HG02759 (cell line): ENCODE data around the gene ZNF564.
A peak's percentile ranks its signal among the peaks of the same experiment; 100 is the strongest.
"Not testable (repeated sequence)": the region's sequence is repeated elsewhere in the genome, so short reads cannot be mapped to it uniquely, and the experiment has no call there.

Experiments used
- ATAC-seq: cut with Tn5 transposase; IDR thresholded peaks from one replicate; pipeline ENCODE4 v1.9.1; 2021; ENCODE audit warnings: mild to moderate bottlenecking, moderate library complexity; ENCODE audit not compliant: unreplicated experiment

The ZNF564 gene

DNA sequence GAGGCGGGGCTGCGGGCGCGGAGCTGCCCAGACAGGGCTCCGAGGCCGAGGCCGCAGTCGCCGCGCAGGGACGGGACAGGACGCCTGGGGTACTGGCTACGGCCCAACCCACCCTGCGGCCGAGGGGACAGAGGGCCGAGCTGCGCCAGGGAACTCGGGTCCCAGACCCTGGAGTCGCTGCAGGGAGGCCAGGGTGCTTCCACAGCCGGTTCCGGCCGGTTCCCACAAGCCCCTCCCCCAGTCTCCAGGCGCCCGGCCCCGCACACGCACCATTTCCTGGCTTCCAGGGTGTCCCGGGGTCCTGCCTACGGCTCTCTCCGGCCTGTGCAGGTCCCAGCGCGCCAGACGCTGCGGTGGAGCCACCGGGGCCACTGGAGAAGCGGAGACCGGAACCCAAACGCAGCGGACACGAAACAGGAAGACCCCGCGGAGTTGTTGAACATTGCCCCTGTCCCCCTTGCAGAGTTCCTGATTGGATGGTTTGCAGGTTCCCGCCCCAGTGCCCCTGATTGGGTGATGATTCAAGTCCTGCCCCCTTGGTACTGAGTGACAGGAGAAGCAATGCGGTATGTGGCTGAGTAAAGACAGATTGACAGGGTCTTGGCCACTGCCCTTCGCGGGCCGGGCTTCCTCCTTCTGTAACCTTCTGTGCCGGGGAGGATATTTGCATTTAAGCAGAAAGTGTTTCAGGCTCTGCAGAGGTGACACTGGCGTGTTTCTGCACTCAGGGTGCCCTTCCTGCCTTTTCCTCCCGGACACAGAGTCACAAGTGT, at the start of gene ZNF564:
ZNF564 (minus strand) TSS at position 423 of the 773 bp plus-strand sequence; CDS start at position 273, 150 bp downstream.
- ATAC-seq = peak; percentile 96

DNA sequence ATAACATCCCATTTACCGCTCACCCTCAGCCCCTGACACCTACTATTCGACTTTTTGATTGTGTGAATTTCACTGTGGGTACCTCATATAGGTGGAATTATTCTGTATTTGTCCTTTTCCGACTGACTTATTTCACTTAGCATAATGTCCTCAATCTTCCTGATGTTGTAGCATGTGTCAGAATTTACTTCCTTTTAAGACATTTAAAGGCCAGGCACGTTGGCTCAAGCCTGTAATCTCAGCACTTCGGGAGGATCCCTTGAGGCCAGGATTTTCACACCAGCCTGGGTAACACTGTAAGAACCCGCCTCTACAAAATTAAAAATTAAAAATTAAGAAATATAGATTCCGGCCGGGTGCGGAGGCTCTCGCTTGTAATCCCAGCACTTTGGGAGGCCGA, 46.3 kb upstream of the ZNF564 start:
- ATAC-seq = no peak

DNA sequence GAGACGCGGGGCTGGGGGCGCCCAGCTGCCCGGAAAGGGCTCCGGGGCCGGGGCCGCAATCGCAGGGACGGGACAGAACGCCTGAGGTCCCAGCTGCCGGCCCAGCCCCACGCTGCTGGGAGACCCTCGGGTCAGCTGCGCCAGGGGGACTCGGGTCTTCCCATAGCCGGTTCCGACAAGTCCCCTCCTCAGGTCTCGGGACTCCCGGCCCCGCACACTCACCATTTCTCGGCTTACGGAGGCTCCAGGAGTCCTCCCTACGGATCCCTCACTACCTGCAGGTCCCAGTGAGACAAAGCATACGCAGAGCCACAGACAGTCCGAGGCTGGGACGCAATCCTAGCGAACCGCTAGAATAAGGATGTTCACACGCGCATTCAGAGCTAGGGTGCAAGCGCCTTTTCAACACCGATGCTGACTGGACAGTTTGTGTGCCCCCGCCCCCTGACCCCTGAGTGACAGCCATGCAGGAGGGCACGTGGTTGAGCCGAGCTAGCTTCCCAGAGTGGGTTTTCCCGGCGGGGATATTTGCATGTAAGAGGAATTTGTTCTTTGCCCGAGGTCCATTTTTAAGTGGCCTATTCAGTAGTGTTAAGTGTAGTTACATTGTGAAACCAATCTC, 45.8 kb upstream of the ZNF564 start:
- no peak for ATAC-seq

DNA sequence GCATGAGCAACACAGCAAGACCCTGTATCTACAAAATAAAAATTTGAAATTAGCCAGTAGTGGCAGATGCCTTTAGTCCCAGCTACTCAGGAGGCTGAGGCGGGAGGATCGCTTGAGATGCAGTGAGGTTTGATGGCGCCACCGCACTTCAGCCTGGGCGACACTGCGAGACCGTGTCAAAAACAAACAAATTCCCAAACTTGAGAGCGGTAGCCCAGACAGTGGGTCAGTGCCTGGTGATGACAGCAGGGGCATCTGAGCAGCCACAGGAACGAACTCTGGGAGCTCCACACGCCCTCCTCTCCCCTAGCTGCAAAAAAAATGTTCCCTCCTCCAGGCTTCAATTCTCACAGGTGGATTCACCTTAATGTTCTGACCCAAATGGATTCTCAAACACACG, 45.2 kb upstream of the ZNF564 start:
- ATAC-seq = no peak

DNA sequence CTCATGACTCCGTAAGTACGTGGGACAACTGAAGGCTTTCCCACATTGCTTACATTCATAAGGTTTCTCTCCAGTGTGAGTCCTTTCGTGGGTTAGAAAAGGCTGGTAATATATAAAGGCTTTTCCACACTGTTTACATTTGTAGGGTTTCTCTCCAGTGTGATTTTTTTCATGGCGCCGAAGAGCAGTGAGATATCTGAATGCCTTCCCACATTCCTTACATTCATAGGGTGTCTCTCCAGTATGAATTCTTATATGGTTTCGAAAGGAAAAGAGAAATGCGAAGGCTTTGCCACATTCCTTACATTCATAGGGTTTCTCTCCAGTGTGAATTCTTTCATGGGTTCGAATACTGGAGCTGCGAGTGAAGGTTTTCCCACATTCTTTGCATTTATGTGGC, 29.8 kb upstream of the ZNF564 start:
- no peak for ATAC-seq

DNA sequence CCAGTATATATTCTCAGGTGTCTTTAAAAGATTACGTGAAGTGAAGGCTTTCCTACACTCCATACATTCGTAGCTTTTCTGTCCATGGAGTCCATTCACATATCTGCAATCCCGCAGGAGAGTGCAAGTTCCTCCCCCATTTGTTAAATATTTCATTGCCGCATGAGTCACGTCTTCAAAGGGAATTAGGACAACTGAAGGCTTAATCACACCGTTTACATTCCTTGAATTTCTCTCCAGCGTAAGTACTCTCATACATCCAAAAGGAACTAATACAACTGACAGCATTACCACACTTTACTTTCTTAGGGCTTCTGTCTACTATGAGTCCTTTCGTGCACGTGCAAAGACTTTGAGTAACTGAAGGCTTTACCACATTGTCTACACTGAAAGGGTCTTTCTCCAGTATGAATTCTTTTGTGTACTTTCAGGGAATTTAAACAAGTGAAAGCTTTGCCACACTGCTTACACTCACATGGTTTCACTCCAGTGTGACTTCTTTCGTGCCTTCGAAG, 29.0 kb upstream of the ZNF564 start:
- no peak for ATAC-seq

DNA sequence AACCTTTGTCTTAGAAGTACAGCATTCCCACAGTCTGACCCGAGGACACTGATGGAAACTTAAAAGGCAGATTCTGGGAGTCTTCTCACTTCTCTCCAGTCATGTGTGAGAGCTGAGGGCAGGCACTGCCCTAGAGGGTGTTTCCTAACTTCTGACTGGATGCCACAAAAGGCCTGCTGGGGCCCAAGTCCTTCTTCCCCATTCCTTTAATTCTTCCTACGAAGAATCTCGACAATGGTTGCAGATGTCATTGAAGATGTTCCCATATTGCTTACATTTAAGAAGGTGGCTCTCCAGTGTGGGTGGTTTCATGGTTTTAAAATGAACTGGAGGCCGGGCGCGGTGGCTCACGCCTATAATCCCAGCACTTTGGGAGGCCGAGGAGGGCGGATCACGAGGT, 27.4 kb upstream of the ZNF564 start:
- ATAC-seq = no peak

DNA sequence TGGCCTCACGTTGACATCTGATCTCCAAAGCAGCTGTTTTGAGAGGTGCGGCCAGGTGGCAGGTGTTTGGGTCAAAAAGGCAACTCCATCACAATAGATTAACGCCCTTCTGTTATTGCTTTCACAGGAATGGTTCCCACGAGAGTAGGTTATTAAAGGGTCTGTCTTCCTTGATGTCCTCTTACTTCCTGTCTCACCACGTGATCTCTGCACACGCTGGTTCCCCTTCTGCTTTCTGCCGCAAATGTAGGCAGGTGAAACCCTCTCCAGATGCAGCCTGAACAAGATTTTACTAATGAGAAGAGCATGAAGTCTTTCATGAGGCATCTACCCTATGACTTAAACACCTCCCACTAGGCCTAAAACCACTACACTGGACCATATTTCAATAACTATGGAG, 22.8 kb upstream of the ZNF564 start:
- ATAC-seq = no peak

DNA sequence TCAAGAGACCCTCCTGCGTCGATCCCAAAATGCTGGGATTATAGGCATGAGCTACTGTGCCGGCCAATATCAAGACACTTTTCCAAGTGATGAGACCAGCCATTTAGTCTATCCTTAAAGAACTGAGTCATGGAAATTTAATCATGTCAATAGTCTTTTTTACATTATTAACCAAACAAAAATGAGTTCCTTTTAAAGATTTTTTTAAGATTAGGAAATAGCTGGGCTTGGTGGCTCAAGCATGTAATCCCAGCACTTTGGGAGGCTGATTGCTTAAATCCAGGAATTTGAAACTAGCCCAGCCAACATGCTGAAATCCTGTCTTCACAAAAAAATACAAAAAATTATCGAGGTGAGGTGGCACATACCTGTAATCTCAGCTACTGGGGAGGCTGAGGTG, 16.7 kb upstream of the ZNF564 start:
- ATAC-seq = no peak

DNA sequence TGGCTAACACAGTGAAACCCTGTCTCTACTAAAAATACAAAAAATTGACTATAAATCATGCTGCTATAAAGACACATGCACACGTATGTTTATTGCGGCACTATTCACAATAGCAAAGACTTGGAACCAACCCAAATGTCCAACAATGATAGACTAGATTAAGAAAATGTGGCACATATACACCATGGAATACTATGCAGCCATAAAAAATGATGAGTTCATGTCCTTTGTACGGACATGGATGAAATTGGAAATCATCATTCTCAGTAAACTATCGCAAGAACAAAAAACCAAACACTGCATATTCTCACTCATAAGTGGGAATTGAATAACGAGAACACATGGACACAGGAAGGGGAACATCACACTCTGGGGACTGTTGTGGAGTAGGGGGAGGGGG, 15.1 kb upstream of the ZNF564 start:
- ATAC-seq = not testable (repeated sequence)

DNA sequence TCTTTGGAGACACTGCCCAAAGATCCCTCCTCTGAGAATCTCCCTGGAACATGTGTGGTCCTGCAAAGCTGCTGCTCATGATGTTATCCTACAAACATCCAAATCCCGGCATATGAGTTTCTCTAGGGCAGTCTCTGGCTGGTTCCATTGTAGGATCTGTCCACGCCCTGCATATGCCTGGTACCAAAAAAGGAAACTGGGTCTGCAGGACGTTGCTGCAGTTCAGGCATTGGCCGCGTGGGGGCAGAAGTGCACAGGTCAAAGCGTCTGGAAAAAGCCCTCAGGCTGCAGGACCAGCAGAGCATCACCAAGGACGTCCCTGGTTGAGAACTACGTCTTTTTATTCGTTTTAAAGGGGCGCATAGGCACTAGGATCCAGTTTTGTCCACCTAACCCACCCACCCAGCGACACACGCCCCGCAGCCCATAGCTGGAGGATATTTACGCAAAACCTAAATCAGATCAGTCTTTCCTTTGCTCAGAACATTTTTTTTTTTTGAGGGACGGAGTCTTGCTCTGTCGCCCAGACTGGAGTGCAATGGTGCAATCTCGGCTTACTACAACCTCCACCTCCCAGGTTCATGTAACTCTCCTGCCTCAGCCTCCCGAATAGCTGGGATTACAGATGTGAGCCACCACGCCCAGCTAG, 12.9 kb upstream of the ZNF564 start:
- no peak for ATAC-seq

DNA sequence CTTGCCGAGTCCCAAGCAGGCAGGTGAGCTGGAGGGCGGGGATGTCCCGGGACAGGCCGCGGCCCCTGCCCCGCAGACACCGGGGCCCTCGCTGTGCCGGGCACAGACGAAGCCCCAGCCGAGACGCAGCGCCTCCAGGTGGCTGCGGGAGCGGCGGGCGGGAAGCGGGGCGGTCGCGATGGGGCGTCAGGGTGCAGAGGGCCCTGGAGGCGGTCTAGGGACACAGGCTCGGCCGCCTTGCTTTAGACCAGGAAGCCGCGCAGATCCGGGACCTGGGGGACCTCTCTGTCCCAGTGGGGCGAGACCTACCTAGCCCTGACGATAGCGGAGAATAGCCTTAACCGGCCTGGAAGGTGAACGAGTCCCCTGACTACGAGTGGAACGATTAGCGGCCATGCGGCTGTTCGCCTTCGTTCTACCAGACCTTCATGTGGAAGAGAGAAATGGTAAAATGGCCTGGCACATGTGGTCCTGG, 4.2 kb upstream of the ZNF564 start:
- no peak for ATAC-seq

DNA sequence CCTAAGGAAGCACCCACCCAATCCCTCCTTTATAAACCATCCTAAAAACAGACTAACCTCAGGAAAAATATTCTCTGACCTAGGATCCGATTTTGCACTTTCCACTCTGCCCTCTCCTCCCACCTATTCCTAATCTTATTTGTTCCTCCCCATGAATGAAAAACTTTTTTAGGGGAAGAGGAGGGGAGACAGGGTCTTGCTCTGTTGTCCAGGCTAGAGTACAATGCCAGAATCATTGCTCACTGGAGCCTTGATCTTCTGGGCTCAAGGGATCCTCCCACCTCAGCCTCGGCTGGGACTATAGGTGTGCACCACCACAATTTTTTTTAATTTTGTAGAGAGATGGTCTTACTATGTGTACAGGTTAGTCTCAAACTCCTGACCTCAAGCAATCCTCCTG, 4.4 kb downstream of the ZNF564 start:
- no peak for ATAC-seq

DNA sequence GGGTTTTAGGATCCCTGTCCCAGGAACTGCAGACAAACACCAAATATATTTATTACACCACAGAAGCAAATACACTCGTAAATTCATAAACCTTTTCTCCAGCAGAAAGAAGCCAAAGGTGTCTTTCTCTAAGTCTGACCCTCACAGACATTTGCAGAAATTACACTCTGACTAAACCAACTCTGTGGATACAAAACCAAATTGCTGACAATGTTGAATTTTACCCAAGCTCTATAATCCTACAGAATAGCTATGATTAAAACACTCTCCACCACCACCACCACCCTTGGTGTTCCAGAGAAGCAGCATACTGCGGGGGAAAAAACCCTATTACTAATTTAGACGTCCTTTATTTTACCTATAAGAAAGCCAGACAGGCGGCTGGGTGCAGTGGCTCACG, 5.2 kb downstream of the ZNF564 start:
- no peak for ATAC-seq

DNA sequence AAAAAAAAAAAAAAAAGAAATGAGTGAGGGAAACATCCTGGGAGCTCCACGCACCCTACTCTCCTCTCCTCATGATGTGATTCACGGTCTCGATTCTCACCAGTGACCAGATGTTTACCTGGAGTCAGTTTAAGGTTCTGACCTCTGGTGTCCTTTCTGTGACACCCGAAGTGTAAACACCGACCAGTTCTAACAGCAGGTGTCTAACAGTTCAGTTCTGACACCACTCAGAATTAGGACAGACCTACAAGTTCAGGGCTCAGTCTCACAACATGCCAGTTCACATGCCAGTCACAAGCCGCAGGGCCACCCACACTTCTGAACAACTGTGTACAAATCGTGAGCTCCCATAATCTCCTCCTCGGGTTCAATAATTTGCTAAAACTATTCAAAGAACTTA, 6.0 kb downstream of the ZNF564 start:
- ATAC-seq = no peak

DNA sequence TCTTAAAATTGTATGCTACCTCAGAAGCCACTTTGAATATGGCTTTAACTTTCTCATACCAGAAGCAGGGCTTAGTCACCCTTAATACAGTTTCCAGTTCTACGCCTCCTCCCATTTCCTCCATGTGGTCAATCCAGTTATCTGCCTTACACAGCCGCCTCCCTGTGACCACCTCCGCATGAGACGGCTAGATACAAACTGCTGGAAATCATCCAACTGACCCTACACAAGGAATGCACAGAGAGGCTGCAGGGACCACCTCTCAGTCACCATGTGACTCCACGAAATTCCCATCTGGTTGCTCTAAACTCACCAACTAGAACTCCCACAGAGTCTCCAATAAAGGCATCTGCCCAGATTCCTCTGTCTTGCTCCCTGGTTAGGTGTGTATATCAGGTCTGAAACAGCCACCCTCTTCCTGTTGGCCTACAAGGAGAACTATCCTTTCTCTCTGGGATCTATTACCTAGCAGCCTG, 6.8 kb downstream of the ZNF564 start:
- no peak for ATAC-seq

DNA sequence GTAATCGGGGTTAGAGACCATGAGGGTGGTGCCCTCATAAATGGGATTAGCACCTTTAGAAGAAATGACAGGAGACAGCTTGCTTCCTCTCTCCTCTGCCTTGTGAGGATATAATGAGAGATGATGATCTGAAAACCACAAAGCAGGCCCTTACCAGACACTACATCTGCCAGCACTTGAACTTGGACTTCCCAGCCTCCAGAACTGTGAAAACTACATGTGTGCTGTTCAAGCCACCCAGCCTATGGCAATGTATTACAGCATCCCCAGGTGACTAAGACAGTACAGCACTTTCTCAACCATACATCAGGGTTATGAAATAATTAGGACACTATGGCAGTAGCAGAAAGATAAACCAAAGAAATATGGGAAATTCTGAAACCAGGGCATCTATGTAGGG, 7.4 kb downstream of the ZNF564 start:
- no peak for ATAC-seq

DNA sequence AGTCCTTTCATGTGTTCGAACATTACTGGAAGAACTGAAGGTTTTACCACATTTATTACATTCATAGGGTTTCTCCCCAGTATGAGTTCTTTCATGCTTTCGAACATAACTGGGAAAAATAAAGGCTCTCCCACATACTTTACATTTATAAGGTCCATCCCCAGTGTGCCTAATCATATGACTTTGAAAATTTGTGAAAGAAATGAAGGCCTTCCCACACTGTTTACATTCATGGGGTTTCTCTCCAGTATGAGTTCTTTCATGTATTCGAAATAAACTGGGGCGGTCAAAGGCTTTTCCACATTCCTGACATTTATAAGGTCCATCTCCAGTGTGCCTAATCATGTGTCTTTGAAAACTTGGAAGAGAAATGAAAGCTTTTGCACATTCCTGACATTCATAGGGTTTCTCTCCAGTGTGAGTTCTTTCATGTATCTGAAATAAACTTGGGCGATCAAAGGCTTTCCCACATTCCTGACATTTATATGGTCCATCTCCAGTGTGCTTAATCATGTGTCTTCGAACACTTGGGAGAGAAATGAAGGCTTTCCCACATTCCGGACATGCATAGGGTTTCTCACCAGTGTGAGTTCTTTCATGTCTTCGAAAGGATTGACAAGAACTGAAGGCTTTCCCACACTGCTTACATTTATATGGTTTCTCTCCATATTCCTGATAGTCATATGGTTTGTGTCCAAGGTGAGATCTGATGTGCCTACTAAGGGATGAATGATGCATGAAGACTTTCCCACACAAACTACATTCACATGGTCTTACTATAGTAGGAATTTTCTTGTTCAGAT, 24.0 kb downstream of the ZNF564 start:
- ATAC-seq = no peak

DNA sequence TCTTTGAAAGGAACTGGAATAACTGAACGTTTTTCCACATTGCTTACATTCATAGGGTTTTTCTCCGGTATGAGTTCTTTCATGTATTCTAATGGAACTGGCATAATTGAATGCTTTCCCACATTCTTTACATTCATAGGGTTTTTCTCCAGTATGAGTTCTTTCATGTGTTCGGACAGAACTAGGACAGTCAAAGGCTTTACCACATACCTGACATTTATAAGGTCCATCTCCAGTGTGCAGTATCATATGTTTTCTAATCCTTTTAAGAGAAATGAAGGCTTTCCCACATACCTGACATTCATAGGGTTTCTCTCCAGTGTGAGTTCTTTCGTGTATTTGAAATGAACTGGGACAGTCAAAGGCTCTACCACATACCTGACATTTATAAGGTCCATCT, 24.7 kb downstream of the ZNF564 start:
- ATAC-seq = no peak

DNA sequence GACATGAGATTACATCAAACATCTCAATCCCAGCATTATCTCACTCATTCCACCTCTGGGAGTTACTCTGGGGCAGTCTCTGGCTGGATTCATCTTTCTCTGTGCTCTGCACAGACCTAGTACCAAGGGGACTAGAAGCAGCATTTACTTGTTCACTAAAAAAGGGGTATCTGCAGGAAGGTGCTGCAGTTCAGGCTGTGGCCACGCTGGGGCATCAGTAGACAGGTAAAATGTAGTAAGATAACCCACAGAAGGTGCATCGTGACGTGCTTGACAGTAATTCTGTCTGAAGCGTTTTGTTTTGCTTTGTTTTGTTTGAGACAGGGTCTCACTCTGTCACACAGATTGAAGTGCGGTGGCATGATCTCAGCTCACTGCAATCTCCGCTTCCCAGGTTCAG, 29.3 kb downstream of the ZNF564 start:
- ATAC-seq = no peak

DNA sequence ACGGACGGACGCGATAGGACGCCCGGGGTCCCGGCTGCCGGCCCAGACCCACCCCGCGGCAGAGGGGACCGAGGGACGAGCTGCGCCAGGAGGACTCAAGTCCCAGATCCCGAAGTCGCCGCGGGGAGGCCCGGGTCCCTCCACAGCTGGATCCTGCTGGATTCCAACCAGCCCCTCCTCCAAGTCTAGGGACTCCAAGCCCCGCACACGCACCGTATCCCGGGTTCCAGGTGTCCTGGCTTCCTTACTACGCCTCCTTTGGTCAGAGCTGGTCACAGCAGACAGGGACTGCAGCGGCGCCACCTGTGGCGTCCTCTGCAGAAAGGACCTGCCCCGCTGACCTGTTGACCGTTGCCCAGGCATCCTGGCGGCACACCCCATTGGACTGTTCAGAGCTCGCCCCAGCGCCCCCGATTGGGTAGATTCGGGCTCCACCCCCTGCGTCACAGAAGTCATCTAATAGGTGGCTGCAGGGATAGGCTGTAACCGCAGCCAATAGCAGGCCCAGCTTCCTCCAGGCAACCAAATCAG, 37.7 kb downstream of the ZNF564 start:
- no peak for ATAC-seq
